COLO829 (cell line): ENCODE results near the gene PTCSC3.

ENCODE experiments used
- DNase-seq: peaks from one replicate; pipeline ENCODE4 v3.0.0; 2012; ENCODE audit warnings: low spot score

PTCSC3 gene

GRCh38 chr14:36176524-36176923, at the start of gene PTCSC3:
Gene PTCSC3, minus strand, starts transcription at chr14:36176722.
- no peak for DNase-seq

GRCh38 chr14:36226164-36226563, 49.6 kb upstream of the PTCSC3 start:
- no peak for DNase-seq

GRCh38 chr14:36224176-36224575, 47.7 kb upstream of the PTCSC3 start:
- DNase-seq, result no peak

GRCh38 chr14:36223558-36223957, 47.0 kb upstream of the PTCSC3 start:
- DNase-seq, result no peak

GRCh38 chr14:36222952-36223468, 46.5 kb upstream of the PTCSC3 start:
- DNase-seq, result no peak

GRCh38 chr14:36222337-36222736, 45.8 kb upstream of the PTCSC3 start:
- no peak for DNase-seq

GRCh38 chr14:36221112-36221511, 44.6 kb upstream of the PTCSC3 start:
- DNase-seq, result no peak

GRCh38 chr14:36217732-36218131, 41.2 kb upstream of the PTCSC3 start:
- DNase-seq, result no peak

GRCh38 chr14:36217027-36217426, 40.5 kb upstream of the PTCSC3 start:
- no peak for DNase-seq

GRCh38 chr14:36215217-36215598, 38.7 kb upstream of the PTCSC3 start:
- DNase-seq, result no peak

GRCh38 chr14:36214476-36215216, 38.1 kb upstream of the PTCSC3 start:
- DNase-seq, result no peak

GRCh38 chr14:36212987-36213386, 36.5 kb upstream of the PTCSC3 start:
- DNase-seq, result no peak

- DNase-seq, result no peak
Measured at GRCh38 chr14:36212577-36212976, 36.1 kb upstream of the PTCSC3 start.

- DNase-seq, result no peak
Measured at GRCh38 chr14:36208690-36209278, 32.3 kb upstream of the PTCSC3 start.

GRCh38 chr14:36207500-36207899, 31.0 kb upstream of the PTCSC3 start:
- no peak for DNase-seq

GRCh38 chr14:36204461-36205073, 28.0 kb upstream of the PTCSC3 start:
- no peak for DNase-seq

GRCh38 chr14:36198378-36198777, 21.9 kb upstream of the PTCSC3 start:
- no peak for DNase-seq

- no peak for DNase-seq
Measured at GRCh38 chr14:36194663-36195062, 18.1 kb upstream of the PTCSC3 start.

- no peak for DNase-seq
Measured at GRCh38 chr14:36192530-36192929, 16.0 kb upstream of the PTCSC3 start.

- DNase-seq, result no peak
Measured at GRCh38 chr14:36183402-36183801, 6.9 kb upstream of the PTCSC3 start.

- no peak for DNase-seq
Measured at GRCh38 chr14:36181417-36181816, 4.9 kb upstream of the PTCSC3 start.

- DNase-seq, result no peak
Measured at GRCh38 chr14:36177489-36177888, 967 bp upstream of the PTCSC3 start.

- no peak for DNase-seq
Measured at GRCh38 chr14:36174767-36175424, 1.6 kb downstream of the PTCSC3 start.
